CD4-positive, alpha-beta T cell treated with Interleukin-10 for 1 hour (primary cell): ENCODE results near the gene CXCL8.
"Not testable (repeated sequence)": the region's sequence is repeated elsewhere in the genome, so short reads cannot be mapped to it uniquely, and the experiment has no call there.

ENCODE experiments used
- DNase-seq: peaks from one replicate; pipeline ENCODE4 v3.0.0-alpha.2; 2020

CXCL8 gene

DNA sequence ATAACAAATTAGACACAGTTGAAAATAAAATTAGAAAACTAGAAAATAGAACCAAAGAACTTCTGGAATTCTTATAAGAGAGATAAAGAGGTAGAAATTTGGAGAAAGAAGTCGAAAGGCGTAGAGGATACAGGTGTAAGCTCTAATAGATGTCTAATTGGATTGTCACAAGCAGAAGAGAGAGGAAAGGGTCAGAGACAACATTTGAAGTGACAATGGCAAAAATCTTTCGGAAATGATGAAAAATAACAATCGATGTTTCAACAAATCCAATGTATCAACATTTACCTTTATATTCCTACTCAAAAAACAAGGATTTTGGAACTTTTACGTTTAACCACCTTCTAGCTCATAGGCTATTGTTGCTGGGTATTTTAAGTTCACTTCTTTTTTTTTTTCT, 3.8 kb downstream of the CXCL8 start:
- DNase-seq: no peak

- DNase-seq: no peak
These were observed 10.4 kb downstream of the CXCL8 start for GRCh38 chr4:73750730-73751129.

- no peak for DNase-seq
These were observed 10.8 kb downstream of the CXCL8 start for GRCh38 chr4:73751166-73751565.

GRCh38 chr4:73751830-73752229, 11.5 kb downstream of the CXCL8 start:
- DNase-seq: no peak

GRCh38 chr4:73752424-73752823, 12.1 kb downstream of the CXCL8 start:
- no peak for DNase-seq

- DNase-seq: no peak
These were observed 12.8 kb downstream of the CXCL8 start for GRCh38 chr4:73753215-73753614.

- DNase-seq: no peak
These were observed 14.6 kb downstream of the CXCL8 start for GRCh38 chr4:73754934-73755333.

GRCh38 chr4:73759357-73759756, 19.0 kb downstream of the CXCL8 start:
- DNase-seq: no peak

- DNase-seq: no peak
These were observed 21.5 kb downstream of the CXCL8 start for GRCh38 chr4:73761856-73762255.

GRCh38 chr4:73762409-73762808, 22.0 kb downstream of the CXCL8 start:
- no peak for DNase-seq

DNA sequence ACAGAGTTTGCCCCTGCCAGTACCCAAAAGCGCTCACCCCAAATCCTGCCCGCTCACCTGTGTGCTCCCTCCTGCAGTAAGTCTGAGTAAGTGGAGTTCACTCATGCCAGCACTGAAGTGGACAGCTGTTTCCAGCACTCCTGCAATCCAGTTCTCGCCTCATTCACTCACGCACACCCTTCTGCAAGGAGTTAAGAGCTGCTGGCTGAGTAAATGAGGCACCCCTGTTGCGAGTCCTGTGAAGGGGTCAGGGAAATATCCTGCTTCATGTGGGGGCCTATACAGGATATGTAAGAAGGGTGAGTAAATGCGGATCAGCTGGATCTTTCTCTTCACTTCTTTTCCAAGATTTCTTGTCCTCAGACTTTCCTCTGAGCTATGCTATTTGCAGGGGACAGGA, 23.5 kb downstream of the CXCL8 start:
- DNase-seq: no peak

DNA sequence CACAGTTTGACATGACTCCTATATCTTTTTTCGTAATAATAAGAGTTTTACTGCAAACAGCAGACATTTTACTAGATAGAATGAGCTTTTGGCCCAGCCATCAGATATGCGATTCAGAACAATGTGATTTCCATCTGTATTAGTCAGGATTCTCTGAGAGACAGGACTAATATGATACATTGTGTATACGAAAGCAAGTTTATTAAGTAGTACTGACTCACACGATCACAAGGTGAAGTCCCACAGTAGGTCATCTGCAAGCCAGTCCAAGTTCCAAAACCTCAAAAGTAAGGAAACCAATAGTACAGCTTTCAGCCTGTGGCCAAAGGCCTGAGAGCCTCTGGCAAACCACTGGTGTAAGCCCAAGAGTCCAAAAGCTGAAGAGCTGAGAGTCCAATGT, 24.1 kb downstream of the CXCL8 start:
- DNase-seq: no peak

- no peak for DNase-seq
These were observed 24.9 kb downstream of the CXCL8 start for GRCh38 chr4:73765296-73765695.

DNA sequence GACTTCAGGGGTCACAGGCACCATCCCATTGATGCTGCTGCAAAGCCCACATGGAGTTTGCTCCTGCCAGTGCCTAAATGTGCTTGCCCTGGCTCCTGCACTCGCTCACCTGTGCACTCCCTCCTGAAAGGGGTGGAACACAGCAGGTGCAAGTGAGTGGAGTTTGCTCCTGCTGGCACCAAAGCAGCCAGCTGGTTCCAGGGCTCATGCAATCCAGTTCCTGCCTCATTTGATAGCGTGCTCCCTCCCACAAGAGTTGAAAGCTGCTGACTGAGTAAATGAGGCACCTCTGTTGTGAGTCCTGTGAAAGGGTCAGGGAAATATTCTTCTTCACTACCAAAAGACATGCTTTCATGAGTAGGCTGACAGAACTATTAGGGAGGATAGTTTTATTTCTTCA, 30.5 kb downstream of the CXCL8 start:
- no peak for DNase-seq

DNA sequence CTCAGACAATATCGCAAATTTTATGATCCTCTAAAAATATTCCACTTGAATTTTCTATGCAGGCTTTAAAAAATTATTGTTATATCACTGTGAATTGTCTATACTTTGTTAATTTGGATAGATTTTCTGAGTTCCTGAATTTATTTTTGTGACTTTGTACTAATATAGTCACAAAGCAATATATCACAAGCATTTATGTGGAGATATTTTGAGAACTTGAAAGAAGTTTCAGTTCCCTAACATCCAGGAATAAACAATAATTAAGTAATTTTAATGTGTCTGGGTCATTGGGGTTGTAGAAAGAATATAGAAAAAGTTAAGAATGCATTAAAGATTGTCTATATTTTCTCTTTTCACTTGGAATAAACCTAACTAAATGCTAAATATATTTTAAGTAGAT, 32.0 kb downstream of the CXCL8 start:
- DNase-seq: no peak

DNA sequence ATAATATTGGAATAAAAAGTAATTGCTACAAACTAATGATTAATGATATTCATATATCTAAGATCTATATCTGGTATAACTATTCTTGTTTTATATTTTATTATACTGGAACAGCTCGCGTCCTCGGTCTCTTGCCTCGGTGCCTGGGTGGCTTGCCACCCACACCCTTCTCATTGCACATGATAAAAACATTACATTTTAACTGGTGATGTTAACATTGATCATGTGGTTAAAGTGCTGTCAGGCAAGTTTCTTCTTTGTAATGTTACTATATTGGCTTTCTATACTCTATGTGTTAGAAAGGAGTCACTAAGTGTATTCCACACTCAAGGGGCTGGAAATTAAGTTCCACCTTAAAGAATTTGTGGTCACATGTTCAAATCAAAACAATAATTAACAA, 34.0 kb downstream of the CXCL8 start:
- DNase-seq: not testable (repeated sequence)

DNA sequence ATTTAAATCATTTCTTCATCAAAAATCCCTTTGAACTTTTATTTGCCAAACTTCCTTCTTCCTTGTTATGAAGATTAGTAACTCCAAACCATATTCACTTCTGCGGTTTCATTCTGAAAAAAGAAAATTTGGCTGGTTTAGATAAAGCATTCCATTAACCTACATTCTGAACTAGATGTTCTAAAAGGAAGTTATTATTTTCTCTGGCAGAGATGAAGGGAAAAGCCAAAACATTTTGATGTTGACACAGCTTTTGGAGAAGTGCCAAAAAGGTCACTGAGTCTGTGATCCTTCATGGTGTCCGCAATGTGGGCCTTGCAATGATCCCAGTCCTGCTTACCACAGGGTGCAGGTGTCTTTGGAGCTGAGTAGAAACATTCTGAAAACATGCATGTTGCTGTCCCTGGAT, 36.0 kb downstream of the CXCL8 start:
- no peak for DNase-seq

GRCh38 chr4:73777612-73778011, 37.2 kb downstream of the CXCL8 start:
- DNase-seq: no peak

- DNase-seq: no peak
These were observed 39.9 kb downstream of the CXCL8 start for GRCh38 chr4:73780243-73780642.

DNA sequence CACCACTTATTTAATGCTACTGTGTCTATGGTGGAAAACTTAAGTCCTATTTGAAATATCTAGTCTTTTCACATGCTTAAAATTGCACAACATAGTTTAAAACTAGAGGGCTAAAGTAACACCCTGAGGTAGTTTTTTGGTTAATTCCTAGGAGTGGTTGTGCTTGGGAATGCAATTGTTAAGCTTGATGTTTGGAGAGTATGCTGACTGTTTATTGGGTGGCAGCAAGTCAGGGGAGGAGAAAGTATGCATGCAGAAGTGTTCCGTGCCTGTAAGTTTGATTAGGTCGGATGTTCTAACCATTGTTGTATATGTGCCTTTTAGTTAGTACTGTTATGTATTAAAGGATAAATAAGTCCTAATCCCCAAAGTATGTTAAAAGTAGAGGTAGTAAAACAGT, 40.5 kb downstream of the CXCL8 start:
- DNase-seq: no peak

DNA sequence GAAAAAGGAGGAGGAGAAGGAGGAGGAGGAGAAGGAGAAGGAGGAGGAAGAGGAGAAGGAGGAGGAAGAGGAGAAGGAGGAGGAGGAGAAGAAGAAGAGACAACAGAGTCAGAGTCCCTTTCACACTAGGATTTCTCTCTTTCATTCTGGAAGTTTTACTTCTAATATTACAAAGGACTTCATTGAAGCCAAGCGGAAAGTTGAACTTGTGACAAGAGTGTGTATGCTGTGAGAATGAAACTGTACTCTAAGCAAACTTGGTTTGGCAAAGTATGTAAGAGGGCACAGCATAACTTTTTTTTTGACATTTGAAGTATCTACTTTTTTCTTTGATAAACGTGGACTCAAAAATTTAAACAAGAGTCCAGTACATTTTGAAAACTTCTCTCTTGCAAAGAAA, 48.0 kb downstream of the CXCL8 start:
- DNase-seq: no peak
